Effector memory CD4-positive, alpha-beta T cell (primary cell): ENCODE measurements around the gene TTLL13.

Experiments
- DNase-seq, 3 donors: peaks; one replicate each; pipeline ENCODE4 v3.0.0-alpha.2; 2020
- H3K27ac ChIP-seq: 2 replicates; pipeline ENCODE4 v1.7.0; 2013; ENCODE audit warnings: mild to moderate bottlenecking, low read length, moderate library complexity; ENCODE audit not compliant: insufficient read depth, poor library complexity, severe bottlenecking
- H3K27me3 ChIP-seq: replicated peaks from 2 replicates; pipeline ENCODE4 v1.7.0; 2013; ENCODE audit warnings: mild to moderate bottlenecking, low read length; ENCODE audit not compliant: insufficient read depth, control insufficient read depth, poor library complexity, severe bottlenecking
- H3K36me3 ChIP-seq: 2 replicates; pipeline ENCODE4 v1.7.0; 2013; ENCODE audit warnings: mild to moderate bottlenecking, low read length, moderate library complexity; ENCODE audit not compliant: control insufficient read depth, insufficient read depth
- H3K4me1 ChIP-seq: 2 replicates; pipeline ENCODE4 v1.7.0; 2013; ENCODE audit warnings: low read length, mild to moderate bottlenecking; ENCODE audit not compliant: control insufficient read depth, insufficient read depth, poor library complexity, severe bottlenecking
- H3K4me3 ChIP-seq: 2 replicates; pipeline ENCODE4 v1.7.0; 2013; ENCODE audit warnings: low read length, low read depth, mild to moderate bottlenecking; ENCODE audit not compliant: insufficient read depth, poor library complexity, severe bottlenecking
- H3K9me3 ChIP-seq: 2 replicates; pipeline ENCODE4 v1.7.0; 2013; ENCODE audit warnings: mild to moderate bottlenecking, low read length, moderate library complexity; ENCODE audit not compliant: control insufficient read depth

Gene TTLL13

DNA sequence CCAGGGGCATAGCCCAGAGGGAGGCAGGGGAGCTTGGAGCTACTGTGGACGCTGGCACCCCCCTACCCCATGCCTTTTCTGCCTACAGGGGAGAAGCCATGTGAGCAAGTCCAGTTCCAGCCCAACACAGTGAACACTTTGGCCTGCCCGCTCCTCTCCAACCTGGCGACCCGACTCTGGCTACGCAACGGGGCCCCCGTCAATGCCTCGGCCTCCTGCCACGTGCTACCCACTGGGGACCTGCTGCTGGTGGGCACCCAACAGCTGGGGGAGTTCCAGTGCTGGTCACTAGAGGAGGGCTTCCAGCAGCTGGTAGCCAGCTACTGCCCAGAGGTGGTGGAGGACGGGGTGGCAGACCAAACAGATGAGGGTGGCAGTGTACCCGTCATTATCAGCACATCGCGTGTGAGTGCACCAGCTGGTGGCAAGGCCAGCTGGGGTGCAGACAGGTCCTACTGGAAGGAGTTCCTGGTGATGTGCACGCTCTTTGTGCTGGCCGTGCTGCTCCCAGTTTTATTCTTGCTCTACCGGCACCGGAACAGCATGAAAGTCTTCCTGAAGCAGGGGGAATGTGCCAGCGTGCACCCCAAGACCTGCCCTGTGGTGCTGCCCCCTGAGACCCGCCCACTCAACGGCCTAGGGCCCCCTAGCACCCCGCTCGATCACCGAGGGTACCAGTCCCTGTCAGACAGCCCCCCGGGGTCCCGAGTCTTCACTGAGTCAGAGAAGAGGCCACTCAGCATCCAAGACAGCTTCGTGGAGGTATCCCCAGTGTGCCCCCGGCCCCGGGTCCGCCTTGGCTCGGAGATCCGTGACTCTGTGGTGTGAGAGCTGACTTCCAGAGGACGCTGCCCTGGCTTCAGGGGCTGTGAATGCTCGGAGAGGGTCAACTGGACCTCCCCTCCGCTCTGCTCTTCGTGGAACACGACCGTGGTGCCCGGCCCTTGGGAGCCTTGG, 21.3 kb upstream of the TTLL13 start:
- no peaks in the 10 kb centered on the region for H3K27me3 ChIP-seq
- H3K36me3 ChIP-seq: peaks cover 41% of the 10 kb centered on the region
- no peak overlapping the region for H3K4me3 ChIP-seq
- H3K4me1 ChIP-seq: peaks cover 35% of the 10 kb centered on the region
- peak overlapping the region; percentile 40 for H3K27ac ChIP-seq
- H3K9me3 ChIP-seq: no peaks in the 10 kb centered on the region
- DNase-seq: no peak

DNA sequence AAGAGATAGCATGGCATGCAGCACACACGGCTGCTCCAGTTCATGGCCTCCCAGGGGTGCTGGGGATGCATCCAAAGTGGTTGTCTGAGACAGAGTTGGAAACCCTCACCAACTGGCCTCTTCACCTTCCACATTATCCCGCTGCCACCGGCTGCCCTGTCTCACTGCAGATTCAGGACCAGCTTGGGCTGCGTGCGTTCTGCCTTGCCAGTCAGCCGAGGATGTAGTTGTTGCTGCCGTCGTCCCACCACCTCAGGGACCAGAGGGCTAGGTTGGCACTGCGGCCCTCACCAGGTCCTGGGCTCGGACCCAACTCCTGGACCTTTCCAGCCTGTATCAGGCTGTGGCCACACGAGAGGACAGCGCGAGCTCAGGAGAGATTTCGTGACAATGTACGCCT, 20.4 kb upstream of the TTLL13 start:
- Histone ChIP-seq H3K9me3 (no peaks in the 10 kb centered on the region), H3K4me1 (peaks cover 36% of the 10 kb centered on the region), H3K27me3 (no peaks in the 10 kb centered on the region), H3K4me3 (no peak overlapping the region), H3K36me3 (peaks cover 41% of the 10 kb centered on the region), H3K27ac (peak overlapping the region; percentile 40)
- DNase-seq: no peak

DNA sequence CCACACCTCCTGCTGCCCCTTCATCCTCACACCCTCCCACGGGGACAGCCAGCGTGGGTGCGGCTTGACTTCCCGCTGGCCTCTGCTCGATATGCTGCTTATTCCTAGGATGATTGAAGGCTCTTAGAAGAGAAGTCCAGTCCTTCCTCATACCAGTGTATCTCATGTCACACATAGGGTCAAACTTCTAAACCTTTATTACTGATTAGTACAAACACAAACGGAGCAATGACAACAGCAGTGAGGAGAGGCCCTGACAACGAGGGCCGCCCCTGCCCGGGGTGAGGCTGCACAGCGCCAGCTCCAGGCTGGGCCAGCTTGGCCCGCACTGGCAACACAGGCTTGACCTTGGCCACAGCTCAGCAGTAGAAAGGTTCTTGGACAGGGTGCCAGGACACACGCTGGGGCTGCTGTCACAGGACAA, 19.3 kb upstream of the TTLL13 start:
- Histone ChIP-seq H3K9me3 (no peaks in the 10 kb centered on the region), H3K27ac (peak overlapping the region; percentile 96), H3K36me3 (peaks cover 35% of the 10 kb centered on the region), H3K27me3 (no peaks in the 10 kb centered on the region), H3K4me3 (no peak overlapping the region), H3K4me1 (peaks cover 45% of the 10 kb centered on the region)
- no peak for DNase-seq

DNA sequence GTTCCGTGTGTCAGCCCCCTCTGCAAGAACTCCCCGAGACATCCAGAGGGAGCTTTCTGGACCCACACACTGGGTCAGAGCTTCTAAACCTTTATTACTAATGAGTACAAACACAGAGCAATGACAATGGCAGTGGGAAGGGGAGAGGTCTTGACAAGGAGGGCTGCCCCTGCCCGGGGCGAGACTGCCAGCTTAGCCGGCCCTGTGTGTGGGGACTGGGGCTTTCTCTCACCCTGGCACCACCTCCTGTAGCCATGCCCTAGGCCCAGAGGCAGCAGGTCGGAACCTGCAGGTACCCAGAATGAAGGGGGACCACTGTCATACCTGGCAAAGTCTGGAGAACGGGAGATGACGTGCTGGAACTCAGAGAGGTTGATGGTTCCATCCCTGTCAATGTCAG, 18.7 kb upstream of the TTLL13 start:
- peak overlapping the region; percentile 96 for H3K27ac ChIP-seq
- peak overlapping the region; percentile 8 for H3K4me3 ChIP-seq
- DNase-seq: no peak
- H3K36me3 ChIP-seq: peaks cover 29% of the 10 kb centered on the region
- H3K27me3 ChIP-seq: no peaks in the 10 kb centered on the region
- H3K9me3 ChIP-seq: no peaks in the 10 kb centered on the region
- peaks cover 45% of the 10 kb centered on the region for H3K4me1 ChIP-seq

DNA sequence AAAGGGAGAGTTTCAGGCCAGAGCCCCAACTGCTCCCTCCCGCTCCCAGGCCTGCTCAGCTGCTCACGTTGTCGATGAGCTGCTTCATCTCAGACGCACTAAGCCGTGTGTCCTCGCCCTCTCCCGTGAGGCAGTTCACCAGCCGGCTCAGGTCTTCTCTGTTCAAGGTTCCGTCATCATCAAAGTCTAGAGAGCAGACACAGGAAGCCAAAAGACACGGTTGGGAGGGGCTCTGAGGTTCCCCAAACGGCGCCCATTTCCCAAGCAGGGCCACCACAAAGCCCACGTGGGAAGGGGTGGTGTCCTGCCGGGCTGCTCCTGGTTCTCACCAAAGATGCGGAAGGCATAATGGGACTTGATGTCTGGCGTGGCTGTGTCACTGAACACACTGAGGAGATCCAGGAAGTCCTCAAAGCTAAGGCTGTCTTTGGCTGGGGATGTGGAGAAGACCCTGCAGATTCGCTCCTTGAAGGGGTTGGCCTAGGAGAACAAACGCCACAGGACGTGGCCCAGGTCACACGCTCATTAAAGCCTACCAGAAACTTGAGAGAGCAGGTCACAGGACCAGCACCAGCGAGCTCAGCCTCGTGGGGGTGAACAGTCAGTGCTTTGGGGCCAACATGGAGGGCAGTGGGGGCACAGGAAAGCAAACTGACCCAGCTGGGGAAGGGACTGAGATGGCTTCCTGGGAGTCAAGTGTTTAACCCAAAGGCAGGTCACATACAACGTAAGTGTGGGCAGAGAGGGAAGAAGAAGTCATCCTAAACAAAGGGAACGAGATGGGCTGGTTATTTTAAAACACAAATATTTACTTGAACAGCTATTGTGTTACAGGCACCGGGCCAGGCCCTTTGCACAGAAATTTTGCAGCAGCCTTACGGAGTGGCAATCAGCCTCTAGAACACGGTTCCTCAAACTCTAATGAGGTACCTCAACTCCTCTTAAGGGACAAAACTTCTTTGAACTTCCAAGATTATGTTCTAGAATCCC, 18.0 kb upstream of the TTLL13 start:
- peak overlapping the region; percentile 96 for H3K27ac ChIP-seq
- DNase-seq: peak; percentile 82 to 86 (median 83)

DNA sequence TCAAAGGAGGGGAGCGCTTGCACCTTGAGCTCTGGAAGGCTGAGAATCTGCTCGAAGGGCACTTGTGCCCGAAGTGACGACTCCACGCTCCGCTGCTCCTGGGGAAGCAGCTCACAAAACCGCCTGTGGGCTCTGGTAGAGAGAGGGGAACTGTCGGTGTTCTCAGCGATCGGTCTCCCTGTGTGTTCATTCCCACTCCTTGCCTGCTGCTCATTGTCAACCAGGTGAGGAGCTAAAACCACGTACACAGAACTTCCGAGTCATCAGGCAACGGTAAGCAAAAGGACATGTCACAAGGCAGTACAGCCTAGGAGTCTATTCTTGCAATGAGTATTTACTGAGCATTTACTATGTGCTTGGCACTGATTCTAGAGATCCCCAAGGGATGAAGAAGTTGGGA, 17.2 kb upstream of the TTLL13 start:
- H3K27me3 ChIP-seq: no peaks in the 10 kb centered on the region
- H3K4me1 ChIP-seq: peaks cover 45% of the 10 kb centered on the region
- H3K27ac ChIP-seq: peak overlapping the region; percentile 96
- H3K36me3 ChIP-seq: peaks cover 26% of the 10 kb centered on the region
- H3K4me3 ChIP-seq: peak overlapping the region; percentile 77
- H3K9me3 ChIP-seq: no peaks in the 10 kb centered on the region
- DNase-seq: no peak

More for the DNA sequence above, 18.0 kb upstream of the TTLL13 start:
- Histone ChIP-seq H3K36me3 (peaks cover 26% of the 10 kb centered on the region), H3K4me1 (peaks cover 45% of the 10 kb centered on the region), H3K4me3 (peak overlapping the region; percentile 77), H3K9me3 (no peaks in the 10 kb centered on the region), H3K27me3 (no peaks in the 10 kb centered on the region)

DNA sequence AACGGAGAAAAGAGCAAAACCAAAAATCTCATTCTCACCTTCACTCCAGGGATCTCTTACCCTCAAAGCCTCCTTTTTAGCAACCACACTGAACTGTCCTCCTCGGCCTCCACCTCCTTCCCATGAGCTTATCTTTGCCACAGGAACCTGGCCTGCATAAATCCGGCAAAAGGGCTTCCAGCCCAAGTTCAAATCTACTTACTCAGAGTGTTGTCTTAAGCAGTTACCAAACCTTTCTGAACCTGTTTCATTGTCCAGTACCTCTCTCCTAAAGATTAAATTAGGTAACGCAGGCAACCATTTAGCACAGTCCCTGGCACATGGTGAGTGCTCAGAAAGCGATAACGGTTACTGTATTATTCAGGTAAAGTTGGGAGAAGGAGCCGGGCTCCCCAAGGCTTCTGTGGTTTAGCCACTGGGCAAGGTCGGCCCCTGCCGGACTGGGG, 16.4 kb upstream of the TTLL13 start:
- H3K4me1 ChIP-seq: peaks cover 45% of the 10 kb centered on the region

DNA sequence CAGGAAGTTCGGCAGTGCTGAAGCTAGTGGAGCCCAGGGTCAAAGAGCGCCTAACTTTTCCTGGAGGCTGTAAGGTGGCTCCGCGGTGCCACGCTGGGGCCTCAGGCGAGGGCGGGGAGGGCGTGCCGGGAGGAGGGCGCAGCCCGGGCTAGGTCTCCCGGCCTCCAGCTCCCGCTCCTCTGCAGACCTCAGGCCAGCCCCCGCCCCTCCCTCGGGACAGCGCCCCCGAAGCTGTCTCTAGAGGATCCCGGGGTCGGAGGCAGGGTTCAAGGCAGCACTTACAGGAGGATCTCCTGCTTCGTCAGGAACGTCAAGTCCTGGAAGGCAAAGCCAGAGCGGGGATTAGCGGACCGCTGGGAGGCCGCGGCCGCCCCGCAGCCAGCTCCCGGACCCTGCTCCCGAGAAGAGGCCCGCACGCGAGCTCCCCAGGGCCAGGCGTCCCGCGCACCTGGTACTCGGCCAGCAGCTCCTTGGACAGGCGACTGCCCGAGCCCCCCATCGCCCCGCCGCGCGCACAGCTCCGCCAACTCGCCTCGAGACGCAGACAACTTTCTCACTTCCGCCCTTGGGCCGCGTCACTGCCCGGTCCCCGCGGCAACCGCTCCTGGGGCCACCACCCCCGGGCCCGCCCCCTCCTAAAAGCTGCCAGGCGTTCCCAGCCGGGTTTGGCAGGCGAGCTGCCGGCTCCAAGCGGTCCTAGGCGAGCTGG, 15.8 kb upstream of the TTLL13 start, which contains the start of gene CIB1:
Gene CIB1 (minus strand): TSS at position 555 of the 709 bp plus-strand sequence. CDS start 56 bp downstream, at position 499.
- Histone ChIP-seq H3K9me3 (no peaks in the 10 kb centered on the region), H3K27me3 (no peaks in the 10 kb centered on the region), H3K4me3 (peak within 1 kb of the TSS; percentile 77), H3K4me1 (peaks cover 45% of the 10 kb centered on the region), H3K27ac (peak within 1 kb of the TSS; percentile 96), H3K36me3 (peaks cover 15% of the 10 kb centered on the region)
- peak; percentile 96 for DNase-seq

More for the DNA sequence above, 16.4 kb upstream of the TTLL13 start:
- no peak for DNase-seq
- Histone ChIP-seq H3K36me3 (peaks cover 20% of the 10 kb centered on the region), H3K27ac (peak overlapping the region; percentile 96), H3K4me3 (peak overlapping the region; percentile 77), H3K9me3 (no peaks in the 10 kb centered on the region), H3K27me3 (no peaks in the 10 kb centered on the region)
